BLaER1 (cell line): ENCODE measurements around the gene IL1R2.
"Not testable (repeated sequence)": the region's sequence is repeated elsewhere in the genome, so short reads cannot be mapped to it uniquely, and the experiment has no call there.

Experiments used
- H3K27ac ChIP-seq: shearing (Covaris generic); formaldehyde crosslinking; 2 replicates; pipeline ENCODE4 v1.8.1; 2022
- H3K27me3 ChIP-seq: shearing (Covaris generic); formaldehyde crosslinking; 2 replicates; pipeline ENCODE4 v1.8.1; 2022
- H3K36me3 ChIP-seq: shearing (Covaris generic); formaldehyde crosslinking; 2 replicates; pipeline ENCODE4 v1.8.1; 2022
- H3K4me1 ChIP-seq: shearing (Covaris generic); formaldehyde crosslinking; 2 replicates; pipeline ENCODE4 v1.8.1; 2022
- H3K4me2 ChIP-seq: shearing (Covaris generic); formaldehyde crosslinking; 2 replicates; pipeline ENCODE4 v1.8.1; 2022
- H3K4me3 ChIP-seq: shearing (Covaris generic); formaldehyde crosslinking; 2 replicates; pipeline ENCODE4 v1.8.1; 2022
- H3K9ac ChIP-seq: shearing (Covaris generic); formaldehyde crosslinking; 2 replicates; pipeline ENCODE4 v1.8.1; 2022
- H3K9me3 ChIP-seq: shearing (Covaris generic); formaldehyde crosslinking; 2 replicates; pipeline ENCODE4 v1.8.1; 2022
- H4K20me1 ChIP-seq: shearing (Covaris generic); formaldehyde crosslinking; 2 replicates; pipeline ENCODE4 v1.8.1; 2022
- Cebpa-rat ChIP-seq: shearing (Covaris generic); IDR thresholded peaks from 2 replicates; pipeline ENCODE4 v1.8.1; 2022

Gene IL1R2

GRCh38 chr2:101995804-101996203 lies 4.0 kb downstream of the IL1R2 start:
- Histone ChIP-seq H3K4me2 (no peak overlapping the region), H3K9ac (no peak overlapping the region), H3K36me3 (no peaks in the 10 kb centered on the region), H3K4me1 (peaks cover 12% of the 10 kb centered on the region; the same call in 1 of the 2 replicates), H3K9me3 (no peaks in the 10 kb centered on the region), H3K4me3 (no peak overlapping the region), H3K27ac (no peak overlapping the region), H3K27me3 (no peaks in the 10 kb centered on the region), H4K20me1 (no peaks in the 10 kb centered on the region)
- no peak for TF ChIP-seq Cebpa-rat

- Histone ChIP-seq H3K4me1 (no peaks in the 10 kb centered on the region), H4K20me1 (no peaks in the 10 kb centered on the region), H3K27me3 (no peaks in the 10 kb centered on the region), H3K4me3 (no peak overlapping the region), H3K9me3 (no peaks in the 10 kb centered on the region), H3K27ac (no peak overlapping the region), H3K9ac (no peak overlapping the region), H3K36me3 (no peaks in the 10 kb centered on the region), H3K4me2 (no peak overlapping the region)
- no peak for TF ChIP-seq Cebpa-rat
Observed at GRCh38 chr2:101998556-101998895, 6.8 kb downstream of the IL1R2 start.

GRCh38 chr2:101998896-101999789 lies 7.4 kb downstream of the IL1R2 start:
- Histone ChIP-seq H3K4me3 (no peak overlapping the region), H3K4me1 (peaks cover 2% of the 10 kb centered on the region), H3K4me2 (no peak overlapping the region), H3K9me3 (no peaks in the 10 kb centered on the region), H4K20me1 (no peaks in the 10 kb centered on the region), H3K27me3 (no peaks in the 10 kb centered on the region), H3K9ac (no peak overlapping the region), H3K36me3 (no peaks in the 10 kb centered on the region), H3K27ac (no peak overlapping the region)
- no peak for TF ChIP-seq Cebpa-rat

GRCh38 chr2:102000012-102000411 lies 8.3 kb downstream of the IL1R2 start:
- Histone ChIP-seq H3K27ac (no peak overlapping the region), H3K9me3 (no peaks in the 10 kb centered on the region), H3K4me2 (no peak overlapping the region), H3K9ac (no peak overlapping the region), H3K27me3 (no peaks in the 10 kb centered on the region), H3K4me3 (no peak overlapping the region), H3K36me3 (no peaks in the 10 kb centered on the region), H3K4me1 (peaks cover 10% of the 10 kb centered on the region), H4K20me1 (no peaks in the 10 kb centered on the region)
- no peak for TF ChIP-seq Cebpa-rat

GRCh38 chr2:102000813-102001766 lies 9.3 kb downstream of the IL1R2 start:
- Histone ChIP-seq H3K36me3 (no peaks in the 10 kb centered on the region), H4K20me1 (no peaks in the 10 kb centered on the region), H3K4me2 (no peak overlapping the region), H3K9me3 (no peaks in the 10 kb centered on the region), H3K9ac (no peak overlapping the region), H3K4me1 (peaks cover 17% of the 10 kb centered on the region), H3K27me3 (no peaks in the 10 kb centered on the region), H3K4me3 (no peak overlapping the region), H3K27ac (no peak overlapping the region)
- TF ChIP-seq Cebpa-rat = no peak

GRCh38 chr2:102001767-102002142 lies 10.0 kb downstream of the IL1R2 start:
- Histone ChIP-seq H4K20me1 (no peaks in the 10 kb centered on the region), H3K4me3 (no peak overlapping the region), H3K36me3 (no peaks in the 10 kb centered on the region), H3K4me1 (peaks cover 17% of the 10 kb centered on the region), H3K9ac (no peak overlapping the region), H3K9me3 (no peaks in the 10 kb centered on the region), H3K4me2 (no peak overlapping the region), H3K27me3 (no peaks in the 10 kb centered on the region), H3K27ac (no peak overlapping the region)
- TF ChIP-seq Cebpa-rat = no peak

- H3K9me3 ChIP-seq = no peaks in the 10 kb centered on the region
- H3K4me2 ChIP-seq = no peak overlapping the region
- H3K4me1 ChIP-seq = peaks cover 17% of the 10 kb centered on the region
- no peak for TF ChIP-seq Cebpa-rat
- H4K20me1 ChIP-seq = no peaks in the 10 kb centered on the region
- no peaks in the 10 kb centered on the region for H3K36me3 ChIP-seq
- no peak overlapping the region for H3K27ac ChIP-seq
- H3K27me3 ChIP-seq = no peaks in the 10 kb centered on the region
- no peak overlapping the region for H3K4me3 ChIP-seq
- H3K9ac ChIP-seq = no peak overlapping the region
Observed at GRCh38 chr2:102002228-102002627, 10.5 kb downstream of the IL1R2 start.

- H3K36me3 ChIP-seq, H3K4me2 ChIP-seq, H3K9ac ChIP-seq, H3K4me3 ChIP-seq, H3K9me3 ChIP-seq, H4K20me1 ChIP-seq, H3K27ac ChIP-seq, H3K27me3 ChIP-seq: not testable (repeated sequence)
- peaks cover 17% of the 10 kb centered on the region for H3K4me1 ChIP-seq
Observed at GRCh38 chr2:102002909-102003308, 11.1 kb downstream of the IL1R2 start.

GRCh38 chr2:102003696-102004095 lies 11.9 kb downstream of the IL1R2 start:
- TF ChIP-seq Cebpa-rat = no peak
- Histone ChIP-seq H3K9me3 (no peaks in the 10 kb centered on the region), H4K20me1 (no peaks in the 10 kb centered on the region), H3K4me3 (no peak overlapping the region), H3K27me3 (no peaks in the 10 kb centered on the region), H3K36me3 (no peaks in the 10 kb centered on the region), H3K9ac (no peak overlapping the region), H3K27ac (no peak overlapping the region), H3K4me1 (peaks cover 17% of the 10 kb centered on the region), H3K4me2 (no peak overlapping the region)

GRCh38 chr2:102004581-102004980 lies 12.8 kb downstream of the IL1R2 start:
- H3K27ac ChIP-seq = no peak overlapping the region
- no peaks in the 10 kb centered on the region for H3K36me3 ChIP-seq
- peaks cover 17% of the 10 kb centered on the region for H3K4me1 ChIP-seq
- TF ChIP-seq Cebpa-rat = no peak
- H3K9ac ChIP-seq = no peak overlapping the region
- H4K20me1 ChIP-seq = no peaks in the 10 kb centered on the region
- peak overlapping the region; percentile 20 for H3K4me2 ChIP-seq
- no peak overlapping the region for H3K4me3 ChIP-seq
- H3K9me3 ChIP-seq = no peaks in the 10 kb centered on the region
- no peaks in the 10 kb centered on the region for H3K27me3 ChIP-seq
